GM19193 (cell line): ENCODE measurements around the gene DNAH10.

ENCODE experiments used
- POLR2A ChIP-seq: IDR thresholded peaks from 4 replicates; pipeline ENCODE4 v1.6.1; 2011; ENCODE audit not compliant: insufficient read depth, insufficient read length; ENCODE audit errors: extremely low read depth

The DNAH10 gene

GRCh38 chr12:123861392-123861791 lies 99.3 kb downstream of the DNAH10 start:
- TF ChIP-seq POLR2A: no peak

GRCh38 chr12:123867141-123867540 lies 105.0 kb downstream of the DNAH10 start:
- TF ChIP-seq POLR2A: no peak

- TF ChIP-seq POLR2A: no peak
Observed at GRCh38 chr12:123868791-123869190, 106.7 kb downstream of the DNAH10 start.

GRCh38 chr12:123873793-123874192 lies 111.7 kb downstream of the DNAH10 start:
- TF ChIP-seq POLR2A: no peak

GRCh38 chr12:123877968-123878367 lies 115.9 kb downstream of the DNAH10 start:
- TF ChIP-seq POLR2A: no peak

GRCh38 chr12:123879101-123879500 lies 117.0 kb downstream of the DNAH10 start:
- no peak for TF ChIP-seq POLR2A

- TF ChIP-seq POLR2A: no peak
Observed at GRCh38 chr12:123879691-123880090, 117.6 kb downstream of the DNAH10 start.

GRCh38 chr12:123882161-123882705 lies 120.1 kb downstream of the DNAH10 start:
- TF ChIP-seq POLR2A: no peak

GRCh38 chr12:123886258-123886657 lies 124.2 kb downstream of the DNAH10 start:
- TF ChIP-seq POLR2A: no peak

GRCh38 chr12:123886931-123887582 lies 125.0 kb downstream of the DNAH10 start:
- no peak for TF ChIP-seq POLR2A

GRCh38 chr12:123888989-123889388 lies 126.9 kb downstream of the DNAH10 start:
- no peak for TF ChIP-seq POLR2A

GRCh38 chr12:123889848-123890535 lies 127.9 kb downstream of the DNAH10 start:
- TF ChIP-seq POLR2A: no peak

- TF ChIP-seq POLR2A: no peak
Observed at GRCh38 chr12:123890536-123890902, 128.4 kb downstream of the DNAH10 start.

GRCh38 chr12:123891011-123891410 lies 128.9 kb downstream of the DNAH10 start:
- no peak for TF ChIP-seq POLR2A

- no peak for TF ChIP-seq POLR2A
Observed at GRCh38 chr12:123891516-123892179, 129.5 kb downstream of the DNAH10 start.

GRCh38 chr12:123892180-123892559 lies 130.1 kb downstream of the DNAH10 start:
- TF ChIP-seq POLR2A: no peak
